Calu3 (cell line): Measurements from ENCODE around the gene CHRNA10. TPM values are rescaled to one million over a fixed set of nuclear protein-coding genes. Genes with fewer than 3 reads are reported as not detected.

Experiments used
- BruUV-seq: library from RNA; stranded (reverse); fragments of 400-500 nt; replicated peaks from 2 replicates; lab custom pipeline; 2021; lab: Mats Ljungman, UMichigan
- CTCF ChIA-PET: fragments of 300-600 bp; sonication (Branson Sonifier 250); formaldehyde crosslinking; loops from one replicate; lab custom pipeline; 2022; ENCODE audit warnings: antibody characterized with exemption; lab: Charles Lee
- DNase-seq: peaks from one replicate; pipeline ENCODE4 v3.0.0; 2022
- H3K27ac Mint-ChIP-seq: one replicate; pipeline ENCODE4 v1.8.0; 2022; ENCODE audit warnings: mixed read lengths; ENCODE audit not compliant: unreplicated experiment
- H3K27me3 Mint-ChIP-seq: one replicate; pipeline ENCODE4 v1.8.0; 2022; ENCODE audit warnings: mixed read lengths; ENCODE audit not compliant: unreplicated experiment
- H3K36me3 Mint-ChIP-seq: one replicate; pipeline ENCODE4 v1.8.0; 2022; ENCODE audit warnings: mild to moderate bottlenecking, moderate library complexity, mixed read lengths; ENCODE audit not compliant: insufficient read depth, unreplicated experiment
- H3K4me1 Mint-ChIP-seq: one replicate; pipeline ENCODE4 v1.8.0; 2022; ENCODE audit warnings: mild to moderate bottlenecking, low read depth, mixed read lengths; ENCODE audit not compliant: unreplicated experiment
- H3K4me3 Mint-ChIP-seq: one replicate; pipeline ENCODE4 v1.8.0; 2022; ENCODE audit warnings: mild to moderate bottlenecking, low read depth, moderate library complexity, mixed read lengths; ENCODE audit not compliant: unreplicated experiment
- H3K9me3 Mint-ChIP-seq: one replicate; pipeline ENCODE4 v1.8.0; 2022; ENCODE audit warnings: low read depth, mixed read lengths; ENCODE audit not compliant: unreplicated experiment
- intact Hi-C: fragments of 100-400 bp; cut with micrococcal nuclease; formaldehyde crosslinking; loops from one replicate; pipeline ENCODE4 v1.10.0; 2022; ENCODE audit not compliant: unreplicated experiment
- total RNA-seq: library from RNA; stranded (reverse); gene quantifications from 2 replicates; pipeline ENCODE4 v1.2.3, GENCODE V29; 2022
- TF ChIP-seq, protein P1 (sequence below): fragments of 200-600 bp; IDR thresholded peaks from one replicate; pipeline ENCODE4 v1.8.0; 2022; ENCODE audit warnings: antibody characterized with exemption; ENCODE audit not compliant: unreplicated experiment

The CHRNA10 gene
- total RNA-seq, 1 experiment from 2014 or later = 6.9 TPM

DNA sequence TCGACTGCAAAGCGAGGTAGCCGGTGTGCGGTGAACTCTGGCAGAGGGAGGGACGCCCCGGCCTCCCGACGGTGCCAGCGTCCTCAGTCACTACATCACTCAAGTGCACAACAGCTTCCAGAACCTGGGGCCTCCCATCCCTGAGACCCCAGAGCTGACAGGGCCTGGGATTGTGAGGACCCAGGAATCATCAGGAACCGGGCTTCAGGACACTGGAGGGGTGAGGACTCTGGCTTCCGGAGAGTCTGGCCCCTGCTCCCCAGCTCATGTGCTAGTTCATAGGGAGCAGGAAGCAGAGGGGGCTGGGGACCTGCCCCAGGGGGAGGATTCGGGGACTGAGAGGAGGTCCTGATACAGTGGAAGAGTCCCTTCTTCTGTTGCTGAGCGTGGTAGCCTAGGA lies 34.0 kb downstream of the CHRNA10 start:
- TF ChIP-seq, protein P1, sequence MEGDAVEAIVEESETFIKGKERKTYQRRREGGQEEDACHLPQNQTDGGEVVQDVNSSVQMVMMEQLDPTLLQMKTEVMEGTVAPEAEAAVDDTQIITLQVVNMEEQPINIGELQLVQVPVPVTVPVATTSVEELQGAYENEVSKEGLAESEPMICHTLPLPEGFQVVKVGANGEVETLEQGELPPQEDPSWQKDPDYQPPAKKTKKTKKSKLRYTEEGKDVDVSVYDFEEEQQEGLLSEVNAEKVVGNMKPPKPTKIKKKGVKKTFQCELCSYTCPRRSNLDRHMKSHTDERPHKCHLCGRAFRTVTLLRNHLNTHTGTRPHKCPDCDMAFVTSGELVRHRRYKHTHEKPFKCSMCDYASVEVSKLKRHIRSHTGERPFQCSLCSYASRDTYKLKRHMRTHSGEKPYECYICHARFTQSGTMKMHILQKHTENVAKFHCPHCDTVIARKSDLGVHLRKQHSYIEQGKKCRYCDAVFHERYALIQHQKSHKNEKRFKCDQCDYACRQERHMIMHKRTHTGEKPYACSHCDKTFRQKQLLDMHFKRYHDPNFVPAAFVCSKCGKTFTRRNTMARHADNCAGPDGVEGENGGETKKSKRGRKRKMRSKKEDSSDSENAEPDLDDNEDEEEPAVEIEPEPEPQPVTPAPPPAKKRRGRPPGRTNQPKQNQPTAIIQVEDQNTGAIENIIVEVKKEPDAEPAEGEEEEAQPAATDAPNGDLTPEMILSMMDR = no peak
- H3K36me3 Mint-ChIP-seq = peaks cover 6% of the 10 kb centered on the region
- BruUV-seq = no TSS peak
- no peaks in the 10 kb centered on the region for H3K9me3 Mint-ChIP-seq
- CTCF ChIA-PET = no interaction called here
- DNase-seq = no peak
- H3K4me1 Mint-ChIP-seq = no peaks in the 10 kb centered on the region
- intact Hi-C loops = no loop called here
- no peak overlapping the region for H3K4me3 Mint-ChIP-seq
- no peak overlapping the region for H3K27ac Mint-ChIP-seq
- H3K27me3 Mint-ChIP-seq = peaks cover 92% of the 10 kb centered on the region

DNA sequence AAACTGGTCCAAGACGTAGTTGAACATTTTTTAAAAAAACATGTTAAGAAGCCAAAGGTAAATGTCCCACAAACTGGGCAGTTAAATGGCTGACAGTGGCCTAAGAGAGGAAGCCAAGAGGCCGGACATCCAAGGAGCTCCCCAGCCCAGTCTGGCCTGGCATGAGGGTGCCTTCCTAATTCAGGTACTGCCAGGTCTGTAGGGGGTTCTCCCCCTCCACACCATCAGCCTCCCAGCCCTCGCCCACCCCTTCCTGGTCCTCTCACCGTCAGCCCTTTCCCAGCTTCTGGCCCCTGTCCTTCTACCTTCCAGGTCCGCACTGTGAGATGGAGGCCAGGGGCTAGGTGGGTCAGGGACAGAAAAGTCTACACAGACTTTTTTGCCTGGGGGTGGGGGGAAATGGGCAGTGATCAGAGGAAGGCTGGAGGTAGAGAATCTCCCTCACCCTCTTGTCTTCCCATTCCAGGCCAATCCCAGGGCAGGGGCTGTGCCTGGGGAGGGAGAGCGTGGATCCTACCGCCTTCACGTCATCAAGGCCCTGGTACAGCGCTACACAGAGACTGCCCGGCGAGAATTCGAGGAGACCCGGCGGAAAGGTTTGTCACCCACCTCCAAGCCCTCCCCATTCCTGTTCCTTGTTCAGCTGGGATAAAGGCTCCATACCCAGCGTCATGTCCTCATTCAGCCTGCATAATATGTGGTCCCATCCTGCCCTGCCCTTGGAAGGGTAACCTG lies 35.4 kb downstream of the CHRNA10 start:
- CTCF ChIA-PET = no interaction called here
- DNase-seq = no peak
- Mint-ChIP-seq H3K27me3 (peaks cover 92% of the 10 kb centered on the region), H3K9me3 (no peaks in the 10 kb centered on the region), H3K4me3 (no peak overlapping the region), H3K4me1 (no peaks in the 10 kb centered on the region), H3K27ac (no peak overlapping the region), H3K36me3 (no peaks in the 10 kb centered on the region)
- BruUV-seq = no TSS peak
- TF ChIP-seq, protein P1 = no peak
- intact Hi-C loops = no loop called here

DNA sequence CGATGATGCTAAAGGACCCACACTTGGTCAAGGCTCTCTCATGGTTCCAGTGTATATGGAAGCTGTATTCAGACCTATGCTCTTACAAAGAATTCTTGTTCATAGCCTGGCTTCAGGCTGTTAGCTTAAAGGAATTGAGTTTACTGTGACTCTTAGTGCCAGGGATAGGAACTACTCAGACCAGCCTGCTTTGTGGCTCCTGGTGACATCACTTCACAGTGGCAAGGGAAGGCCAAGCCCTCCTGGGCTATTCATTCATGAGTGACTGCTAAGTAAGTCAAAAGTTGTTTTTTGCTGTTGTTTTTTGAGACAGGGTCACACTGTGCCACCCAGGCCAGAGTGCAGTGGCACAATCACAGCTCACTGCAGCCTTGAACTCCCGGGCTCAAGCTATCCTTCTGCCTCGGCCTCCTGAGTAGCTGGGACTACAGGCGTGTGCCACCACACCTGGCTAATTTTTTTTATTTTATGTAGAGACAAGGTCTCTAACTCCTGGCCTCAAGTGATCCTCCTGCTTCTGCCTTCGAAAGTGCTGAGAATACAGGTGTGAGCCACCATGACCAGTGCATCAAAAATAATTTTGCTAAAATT lies 39.0 kb downstream of the CHRNA10 start:
- CTCF ChIA-PET = interaction anchor here (0.6 kb wide), 1 partner anchor 17 kb away, joined by 3 read pairs; no protein-coding TSS in a partner anchor
- H3K27ac Mint-ChIP-seq = no peak overlapping the region

DNA sequence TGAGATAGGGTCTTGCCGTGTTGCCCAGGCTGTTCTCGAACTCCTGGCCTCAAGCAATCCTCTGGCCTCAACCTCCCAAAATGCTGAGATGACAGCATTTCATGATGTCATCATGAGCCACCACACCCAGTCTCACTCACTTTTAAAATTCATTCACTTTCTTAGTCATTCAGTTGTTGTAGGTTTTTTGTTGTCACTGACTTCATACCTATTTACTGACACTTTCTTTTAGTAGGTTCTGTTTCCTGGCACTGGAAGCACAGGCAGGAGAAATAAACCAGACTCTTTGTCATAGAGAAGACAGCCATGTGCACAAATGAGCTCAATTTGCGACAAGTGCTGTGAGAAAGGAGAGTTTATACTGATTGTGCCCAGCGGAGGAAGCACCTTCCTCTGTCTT lies 39.9 kb downstream of the CHRNA10 start:
- TF ChIP-seq, protein P1 = no peak
- peaks cover 54% of the 10 kb centered on the region for H3K27me3 Mint-ChIP-seq
- intact Hi-C loops = no loop called here
- no peak overlapping the region for H3K4me3 Mint-ChIP-seq
- H3K9me3 Mint-ChIP-seq = no peaks in the 10 kb centered on the region
- H3K4me1 Mint-ChIP-seq = no peaks in the 10 kb centered on the region
- H3K36me3 Mint-ChIP-seq = no peaks in the 10 kb centered on the region
- no TSS peak for BruUV-seq
- no peak overlapping the region for H3K27ac Mint-ChIP-seq
- DNase-seq = no peak
- CTCF ChIA-PET = interaction anchor here (0.6 kb wide), 1 partner anchor 16 kb away, joined by 3 read pairs; no protein-coding TSS in a partner anchor

More for the DNA sequence above, 39.0 kb downstream of the CHRNA10 start:
- no peaks in the 10 kb centered on the region for H3K9me3 Mint-ChIP-seq
- H3K27me3 Mint-ChIP-seq = peaks cover 62% of the 10 kb centered on the region
- H3K4me1 Mint-ChIP-seq = no peaks in the 10 kb centered on the region
- no peak for DNase-seq
- no TSS peak for BruUV-seq
- intact Hi-C loops = no loop called here
- H3K36me3 Mint-ChIP-seq = no peaks in the 10 kb centered on the region
- H3K4me3 Mint-ChIP-seq = no peak overlapping the region
- TF ChIP-seq, protein P1 = no peak
